HL-60 (cell line): ENCODE results near the gene DOK1.

Experiments used
- CTCF ChIP-seq: IDR thresholded peaks from one replicate; pipeline ENCODE4 v1.5.1; 2011; ENCODE audit warnings: low read length, control low read depth, inconsistent platforms; ENCODE audit not compliant: insufficient read depth
- GABPA ChIP-seq: IDR thresholded peaks from 2 replicates; pipeline ENCODE4 v1.6.1; 2012; ENCODE audit warnings: low read depth
- POLR2AphosphoS5 ChIP-seq: IDR thresholded peaks from 2 replicates; pipeline ENCODE4 v1.6.1; 2012; ENCODE audit warnings: low read depth
- REST ChIP-seq: IDR thresholded peaks from 2 replicates; pipeline ENCODE4 v1.6.1; 2012; ENCODE audit warnings: low read depth; ENCODE audit not compliant: insufficient replicate concordance

- TF ChIP-seq CTCF (no peak), GABPA (no peak), POLR2AphosphoS5 (no peak), REST (no peak)
These were observed 40.7 kb upstream of the DOK1 start for GRCh38 chr2:74513605-74514367.
